Measurements from ENCODE around the gene FBXO8. TPM values are rescaled to one million over a fixed set of nuclear protein-coding genes. Genes with fewer than 3 reads are reported as not detected.

The FBXO8 gene
- polyA plus RNA-seq, 1 of the 3 experiments (the other 2 are of a cell fraction), result 16.0 TPM

GRCh38 chr4:174260099-174260498, 23.4 kb downstream of the FBXO8 start:
- H3K4me2 ChIP-seq, result peak overlapping the region; percentile 30; the same call in 1 of the 2 replicates
- DNase-seq, result peak; percentile 30
- POLR2A ChIA-PET, result interaction anchor here (0.6 to 2.5 kb wide), 15 partner anchors 25 to 754 kb away, joined by 3 to 31 read pairs (median 4); partner anchors contain the start of gene HAND2
- H3K9me2 ChIP-seq, result no peaks in the 10 kb centered on the region; the same call in 1 of the 2 replicates
- peaks cover 18% of the 10 kb centered on the region; the same call in 1 of the 2 replicates for H3K79me2 ChIP-seq (ENCODE audit: insufficient read depth)
- WGBS (ENCODE audit: low lambda C conversion rate), result 8% methylated on average over 3 of the region's 3 CpGs
- H3K27ac ChIP-seq (ENCODE audit: low read depth in 2 of 2, low read length in 1 of 2), result peak overlapping the region; percentile 30 to 98; a peak in 3 of 4 replicates
- no peaks in the 10 kb centered on the region for H3K27me3 ChIP-seq (ENCODE audit: insufficient read depth)
- peaks cover 5 to 24% of the 10 kb centered on the region in 2 experiments for H3K36me3 ChIP-seq (replicated peaks in 1 of 2; ENCODE audit: control insufficient read depth in 1 of 2, insufficient read depth in 2 of 2, low read length in 1 of 2)
- H3K4me3 ChIP-seq (ENCODE audit: low read depth in 2 of 2, low read length in 1 of 2), result peak overlapping the region in 1 of 2 experiments; percentile 33; a peak in 2 of 4 replicates
- H3K9me3 ChIP-seq, result no peaks in the 10 kb centered on the region
- H3K4me1 ChIP-seq (ENCODE audit: control insufficient read depth in 1 of 2, insufficient read depth in 2 of 2, low read depth in 1 of 2, low read length in 1 of 2), result peaks cover 32 to 36% of the 10 kb centered on the region in 2 experiments
- CTCF ChIA-PET, result interaction anchor here (0.7 to 2.5 kb wide), 24 partner anchors 10 to 512 kb away, joined by 3 to 17 read pairs (median 4); no protein-coding TSS in a partner anchor
- peaks cover 13% of the 10 kb centered on the region for H3F3A ChIP-seq (replicated peaks; ENCODE audit: insufficient read depth)
- H4K20me1 ChIP-seq (ENCODE audit: insufficient read depth), result no peaks in the 10 kb centered on the region
- 0 out of 2 replicates have a peak overlapping the region, but pooled peaks have one; percentile 9 for H3K9ac ChIP-seq
- TF ChIP-seq MXI1 (IDR thresholded peaks at IDR 0.05; ENCODE audit: low read depth, low read length), result peak; percentile 57; the same call in 1 of the 2 replicates
- TF ChIP-seq MEF2A (IDR thresholded peaks at IDR 0.05; ENCODE audit: borderline replicate concordance, low read depth), result no peak
- peak; percentile 95 for TF ChIP-seq GATA2 (CRISPR knock-in tag; IDR thresholded peaks at IDR 0.05)
- TF ChIP-seq FOXJ3 (CRISPR knock-in tag; IDR thresholded peaks at IDR 0.05), result no peak
- peak; percentile 72 for TF ChIP-seq TCF12 (IDR thresholded peaks at IDR 0.05)
- peak in 1 of 2 experiments; percentile 94; a peak in 3 of 4 replicates for TF ChIP-seq EP300 (IDR thresholded peaks at IDR 0.05; ENCODE audit: borderline replicate concordance in 1 of 2, low read depth in 1 of 2, low read length in 1 of 2)
- TF ChIP-seq EZH2phosphoT487 (IDR thresholded peaks at IDR 0.05; ENCODE audit: borderline replicate concordance, low read depth), result no peak
- 0 out of 2 replicates have a peak, but pooled peaks have one; percentile 24 for TF ChIP-seq TEAD4 (IDR thresholded peaks at IDR 0.05; ENCODE audit: borderline replicate concordance, insufficient read depth)
- peak; percentile 60; the same call in 1 of the 2 replicates for TF ChIP-seq POLR2AphosphoS5 (IDR thresholded peaks at IDR 0.05; ENCODE audit: low read depth, low read length)
- peak; percentile 42 for TF ChIP-seq CHD2 (IDR thresholded peaks at IDR 0.05; ENCODE audit: low read length, partially characterized antibody)
- peak; percentile 70; the same call in 1 of the 2 replicates for TF ChIP-seq RCOR1 (IDR thresholded peaks at IDR 0.05; ENCODE audit: low read length)
- no peak for TF ChIP-seq RFX5 (IDR thresholded peaks at IDR 0.05; ENCODE audit: low read length)
- H2AFZ ChIP-seq (ENCODE audit: low read depth), result no peak overlapping the region

GRCh38 chr4:174259580-174259979, 23.9 kb downstream of the FBXO8 start:
- CTCF ChIA-PET, result interaction anchor here (0.8 to 2.5 kb wide), 22 partner anchors 10 to 507 kb away, joined by 3 to 17 read pairs (median 4); no protein-coding TSS in a partner anchor
- H3K36me3 ChIP-seq (replicated peaks in 1 of 2; ENCODE audit: control insufficient read depth in 1 of 2, insufficient read depth in 2 of 2, low read length in 1 of 2), result peaks cover 5 to 29% of the 10 kb centered on the region in 2 experiments
- POLR2A ChIA-PET, result interaction anchor here (0.6 to 2.5 kb wide), 14 partner anchors 26 to 736 kb away, joined by 3 to 31 read pairs (median 4); partner anchors contain the start of gene HAND2
- H3K9ac ChIP-seq, result no peak overlapping the region
- H3K9me3 ChIP-seq, result no peaks in the 10 kb centered on the region
- no peaks in the 10 kb centered on the region for H3K27me3 ChIP-seq (ENCODE audit: insufficient read depth)
- H3K27ac ChIP-seq (ENCODE audit: low read depth in 2 of 2, low read length in 1 of 2), result peak overlapping the region in 1 of 2 experiments; percentile 98; a peak in 2 of 4 replicates
- H3K4me3 ChIP-seq (ENCODE audit: low read depth in 2 of 2, low read length in 1 of 2), result no peak overlapping the region
- H3K4me1 ChIP-seq (ENCODE audit: control insufficient read depth in 1 of 2, insufficient read depth in 2 of 2, low read depth in 1 of 2, low read length in 1 of 2), result peaks cover 32 to 36% of the 10 kb centered on the region in 2 experiments
- H3F3A ChIP-seq (replicated peaks; ENCODE audit: insufficient read depth), result peaks cover 13% of the 10 kb centered on the region
- H3K79me2 ChIP-seq (ENCODE audit: insufficient read depth), result peaks cover 18% of the 10 kb centered on the region; the same call in 1 of the 2 replicates
- no peaks in the 10 kb centered on the region for H4K20me1 ChIP-seq (ENCODE audit: insufficient read depth)
- H2AFZ ChIP-seq (ENCODE audit: low read depth), result no peak overlapping the region
- no peaks in the 10 kb centered on the region; the same call in 1 of the 2 replicates for H3K9me2 ChIP-seq
- H3K4me2 ChIP-seq, result no peak overlapping the region
- DNase-seq, result no peak
- no peak for TF ChIP-seq YY1 (IDR thresholded peaks at IDR 0.05; ENCODE audit: low read depth)
- TF ChIP-seq GATA2 (CRISPR knock-in tag; IDR thresholded peaks at IDR 0.05), result no peak
- TF ChIP-seq, protein P1, sequence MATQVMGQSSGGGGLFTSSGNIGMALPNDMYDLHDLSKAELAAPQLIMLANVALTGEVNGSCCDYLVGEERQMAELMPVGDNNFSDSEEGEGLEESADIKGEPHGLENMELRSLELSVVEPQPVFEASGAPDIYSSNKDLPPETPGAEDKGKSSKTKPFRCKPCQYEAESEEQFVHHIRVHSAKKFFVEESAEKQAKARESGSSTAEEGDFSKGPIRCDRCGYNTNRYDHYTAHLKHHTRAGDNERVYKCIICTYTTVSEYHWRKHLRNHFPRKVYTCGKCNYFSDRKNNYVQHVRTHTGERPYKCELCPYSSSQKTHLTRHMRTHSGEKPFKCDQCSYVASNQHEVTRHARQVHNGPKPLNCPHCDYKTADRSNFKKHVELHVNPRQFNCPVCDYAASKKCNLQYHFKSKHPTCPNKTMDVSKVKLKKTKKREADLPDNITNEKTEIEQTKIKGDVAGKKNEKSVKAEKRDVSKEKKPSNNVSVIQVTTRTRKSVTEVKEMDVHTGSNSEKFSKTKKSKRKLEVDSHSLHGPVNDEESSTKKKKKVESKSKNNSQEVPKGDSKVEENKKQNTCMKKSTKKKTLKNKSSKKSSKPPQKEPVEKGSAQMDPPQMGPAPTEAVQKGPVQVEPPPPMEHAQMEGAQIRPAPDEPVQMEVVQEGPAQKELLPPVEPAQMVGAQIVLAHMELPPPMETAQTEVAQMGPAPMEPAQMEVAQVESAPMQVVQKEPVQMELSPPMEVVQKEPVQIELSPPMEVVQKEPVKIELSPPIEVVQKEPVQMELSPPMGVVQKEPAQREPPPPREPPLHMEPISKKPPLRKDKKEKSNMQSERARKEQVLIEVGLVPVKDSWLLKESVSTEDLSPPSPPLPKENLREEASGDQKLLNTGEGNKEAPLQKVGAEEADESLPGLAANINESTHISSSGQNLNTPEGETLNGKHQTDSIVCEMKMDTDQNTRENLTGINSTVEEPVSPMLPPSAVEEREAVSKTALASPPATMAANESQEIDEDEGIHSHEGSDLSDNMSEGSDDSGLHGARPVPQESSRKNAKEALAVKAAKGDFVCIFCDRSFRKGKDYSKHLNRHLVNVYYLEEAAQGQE (IDR thresholded peaks at IDR 0.05; ENCODE audit: low read depth, low read length), result no peak
- TF ChIP-seq EZH2phosphoT487 (IDR thresholded peaks at IDR 0.05; ENCODE audit: borderline replicate concordance, low read depth), result no peak
- no peak for TF ChIP-seq TEAD4 (IDR thresholded peaks at IDR 0.05; ENCODE audit: borderline replicate concordance, insufficient read depth)
- TF ChIP-seq TAF1 (IDR thresholded peaks at IDR 0.05; ENCODE audit: borderline replicate concordance, low read depth, low read length), result no peak
- TF ChIP-seq, protein P2, sequence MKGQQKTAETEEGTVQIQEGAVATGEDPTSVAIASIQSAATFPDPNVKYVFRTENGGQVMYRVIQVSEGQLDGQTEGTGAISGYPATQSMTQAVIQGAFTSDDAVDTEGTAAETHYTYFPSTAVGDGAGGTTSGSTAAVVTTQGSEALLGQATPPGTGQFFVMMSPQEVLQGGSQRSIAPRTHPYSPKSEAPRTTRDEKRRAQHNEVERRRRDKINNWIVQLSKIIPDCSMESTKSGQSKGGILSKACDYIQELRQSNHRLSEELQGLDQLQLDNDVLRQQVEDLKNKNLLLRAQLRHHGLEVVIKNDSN (IDR thresholded peaks at IDR 0.05; ENCODE audit: borderline replicate concordance, low read depth), result no peak
- TF ChIP-seq MAX (IDR thresholded peaks at IDR 0.05; ENCODE audit: low read depth), result no peak
- no peak for TF ChIP-seq JUND (IDR thresholded peaks at IDR 0.05)
- no peak; the same call in 1 of the 2 replicates for TF ChIP-seq SMC3 (IDR thresholded peaks at IDR 0.05; ENCODE audit: low read depth, low read length)
- TF ChIP-seq, protein P3, sequence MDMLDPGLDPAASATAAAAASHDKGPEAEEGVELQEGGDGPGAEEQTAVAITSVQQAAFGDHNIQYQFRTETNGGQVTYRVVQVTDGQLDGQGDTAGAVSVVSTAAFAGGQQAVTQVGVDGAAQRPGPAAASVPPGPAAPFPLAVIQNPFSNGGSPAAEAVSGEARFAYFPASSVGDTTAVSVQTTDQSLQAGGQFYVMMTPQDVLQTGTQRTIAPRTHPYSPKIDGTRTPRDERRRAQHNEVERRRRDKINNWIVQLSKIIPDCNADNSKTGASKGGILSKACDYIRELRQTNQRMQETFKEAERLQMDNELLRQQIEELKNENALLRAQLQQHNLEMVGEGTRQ (IDR thresholded peaks at IDR 0.05; ENCODE audit: borderline replicate concordance, low read depth, low read length), result no peak
- no peak for TF ChIP-seq CHD2 (IDR thresholded peaks at IDR 0.05; ENCODE audit: low read length, partially characterized antibody)
